Measurements from ENCODE around the gene BGN.

Gene BGN

GRCh38 chrX:153462291-153462690 is 32.5 kb upstream of the BGN start:
- no peak for DNase-seq

GRCh38 chrX:153463031-153463430 is 31.7 kb upstream of the BGN start:
- DNase-seq, result no peak

GRCh38 chrX:153463556-153463955 is 31.2 kb upstream of the BGN start:
- DNase-seq, result no peak

GRCh38 chrX:153464116-153464515 is 30.7 kb upstream of the BGN start:
- no peak for DNase-seq

GRCh38 chrX:153465691-153466380 is 28.9 kb upstream of the BGN start:
- DNase-seq, result no peak

- DNase-seq, result no peak
Measured at GRCh38 chrX:153468008-153468580, 26.7 kb upstream of the BGN start.

GRCh38 chrX:153469811-153470410 is 24.9 kb upstream of the BGN start:
- peak; percentile 36 for DNase-seq

- peak; percentile 90 for DNase-seq
Measured at GRCh38 chrX:153470411-153471363, 24.1 kb upstream of the BGN start, which contains the start of gene HAUS7. Gene HAUS7 (minus strand): TSS chrX:153470576. CDS start chrX:153470557, 19 bp downstream.

- DNase-seq, result no peak
Measured at GRCh38 chrX:153471663-153472280, 23.0 kb upstream of the BGN start.

- no peak for DNase-seq
Measured at GRCh38 chrX:153473126-153473525, 21.7 kb upstream of the BGN start.

- no peak for DNase-seq
Measured at GRCh38 chrX:153474266-153474665, 20.5 kb upstream of the BGN start.

- peak; percentile 45 for DNase-seq
Measured at GRCh38 chrX:153474718-153475117, 20.1 kb upstream of the BGN start.

- DNase-seq, result no peak
Measured at GRCh38 chrX:153475271-153475670, 19.5 kb upstream of the BGN start.

GRCh38 chrX:153475751-153476281 is 19.0 kb upstream of the BGN start:
- no peak for DNase-seq

GRCh38 chrX:153476666-153477363 is 18.0 kb upstream of the BGN start:
- DNase-seq, result no peak

GRCh38 chrX:153477364-153477857 is 17.4 kb upstream of the BGN start:
- no peak for DNase-seq

- DNase-seq, result no peak
Measured at GRCh38 chrX:153477901-153478300, 16.9 kb upstream of the BGN start.

GRCh38 chrX:153478746-153479145 is 16.0 kb upstream of the BGN start:
- no peak for DNase-seq

GRCh38 chrX:153481043-153481442 is 13.7 kb upstream of the BGN start:
- no peak for DNase-seq

- no peak for DNase-seq
Measured at GRCh38 chrX:153482376-153483015, 12.3 kb upstream of the BGN start.
